Fibroblast of mammary gland (primary cell): ENCODE results near the gene IGSF5.

Experiments used
- DNase-seq: peaks from one replicate; pipeline ENCODE4 v3.0.0-alpha.2; 2010; ENCODE audit warnings: low read depth
- H3K4me3 ChIP-seq: 2 replicates; pipeline ENCODE4 v1.5.1; 2011; ENCODE audit warnings: low read depth, mild to moderate bottlenecking, low read length, moderate library complexity; ENCODE audit not compliant: control insufficient read depth
- TF ChIP-seq, protein P1 (sequence below): conservative IDR thresholded peaks from 2 replicates; pipeline ENCODE4 v1.5.1; 2011; ENCODE audit warnings: low read depth, low read length, inconsistent platforms; ENCODE audit not compliant: control insufficient read depth, insufficient read depth

IGSF5 gene

GRCh38 chr21:39845571-39846130, 100.7 kb downstream of the IGSF5 start:
- DNase-seq = no peak
- TF ChIP-seq, protein P1, sequence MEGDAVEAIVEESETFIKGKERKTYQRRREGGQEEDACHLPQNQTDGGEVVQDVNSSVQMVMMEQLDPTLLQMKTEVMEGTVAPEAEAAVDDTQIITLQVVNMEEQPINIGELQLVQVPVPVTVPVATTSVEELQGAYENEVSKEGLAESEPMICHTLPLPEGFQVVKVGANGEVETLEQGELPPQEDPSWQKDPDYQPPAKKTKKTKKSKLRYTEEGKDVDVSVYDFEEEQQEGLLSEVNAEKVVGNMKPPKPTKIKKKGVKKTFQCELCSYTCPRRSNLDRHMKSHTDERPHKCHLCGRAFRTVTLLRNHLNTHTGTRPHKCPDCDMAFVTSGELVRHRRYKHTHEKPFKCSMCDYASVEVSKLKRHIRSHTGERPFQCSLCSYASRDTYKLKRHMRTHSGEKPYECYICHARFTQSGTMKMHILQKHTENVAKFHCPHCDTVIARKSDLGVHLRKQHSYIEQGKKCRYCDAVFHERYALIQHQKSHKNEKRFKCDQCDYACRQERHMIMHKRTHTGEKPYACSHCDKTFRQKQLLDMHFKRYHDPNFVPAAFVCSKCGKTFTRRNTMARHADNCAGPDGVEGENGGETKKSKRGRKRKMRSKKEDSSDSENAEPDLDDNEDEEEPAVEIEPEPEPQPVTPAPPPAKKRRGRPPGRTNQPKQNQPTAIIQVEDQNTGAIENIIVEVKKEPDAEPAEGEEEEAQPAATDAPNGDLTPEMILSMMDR = no peak
- no peak overlapping the region for H3K4me3 ChIP-seq

DNA sequence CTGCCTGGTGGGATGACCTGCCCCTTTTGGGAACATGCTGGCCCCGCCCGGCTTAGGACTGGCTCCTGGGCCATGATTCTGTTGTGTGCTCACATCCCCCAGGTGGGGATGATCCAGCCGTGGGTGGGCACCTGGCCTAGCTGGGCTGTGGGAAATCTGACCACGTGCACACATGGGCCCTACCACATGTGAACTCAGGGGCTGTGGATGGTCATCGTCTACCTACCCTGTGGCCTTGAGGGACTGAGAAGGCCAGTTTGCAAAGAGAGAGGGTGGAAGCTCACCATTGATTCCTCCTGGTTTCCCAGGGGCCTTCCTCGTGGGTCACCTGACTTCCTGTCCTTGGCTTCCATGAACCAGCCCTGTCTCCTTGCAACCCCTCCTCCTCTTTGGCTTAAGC, 102.9 kb downstream of the IGSF5 start:
- H3K4me3 ChIP-seq = no peak overlapping the region
- TF ChIP-seq, protein P1 = no peak

GRCh38 chr21:39849014-39849655, 104.2 kb downstream of the IGSF5 start:
- TF ChIP-seq, protein P1 = no peak
- DNase-seq = no peak

More for the DNA sequence above, 102.9 kb downstream of the IGSF5 start:
- no peak for DNase-seq

DNA sequence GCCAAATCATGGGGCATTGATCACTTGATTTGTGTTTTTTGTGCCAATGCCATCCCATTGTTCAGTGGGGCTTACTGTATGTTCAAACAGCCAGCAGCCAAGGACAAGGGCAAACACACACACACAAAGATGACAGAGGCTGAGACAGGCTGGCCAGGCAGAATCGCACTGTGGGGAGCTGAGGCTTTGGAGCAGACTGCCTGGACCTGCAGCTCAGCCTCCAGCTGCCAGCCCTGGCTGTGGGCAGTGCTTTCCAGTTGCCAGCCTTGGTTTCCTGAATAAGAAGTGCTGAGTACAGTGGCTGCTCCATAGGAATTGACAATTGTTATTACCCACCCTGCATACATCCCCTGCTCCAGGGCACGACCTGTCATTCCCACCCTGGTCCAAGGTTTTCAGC, 105.3 kb downstream of the IGSF5 start:
- TF ChIP-seq, protein P1 = no peak
- no peak overlapping the region for H3K4me3 ChIP-seq
- no peak for DNase-seq

More at GRCh38 chr21:39849014-39849655, 104.2 kb downstream of the IGSF5 start:
- H3K4me3 ChIP-seq = no peak overlapping the region

GRCh38 chr21:39851002-39851618, 106.1 kb downstream of the IGSF5 start:
- TF ChIP-seq, protein P1 = no peak
- no peak for DNase-seq

More at GRCh38 chr21:39851002-39851618, 106.1 kb downstream of the IGSF5 start:
- H3K4me3 ChIP-seq = no peak overlapping the region
